Central memory CD8-positive, alpha-beta T cell (primary cell): ENCODE measurements around the gene EVC2.

Experiments used
- ATAC-seq: fragments of 150-1000 bp; cut with Tn5 transposase; replicated peaks from 2 replicates; pipeline ENCODE4 v1.10.0; 2022; ENCODE audit warnings: mild to moderate bottlenecking, moderate FRiP score, moderate number of reproducible peaks; ENCODE audit not compliant: poor library complexity, severe bottlenecking; ENCODE audit errors: extremely low read depth
- DNase-seq, 2 donors: peaks; one replicate each; pipeline ENCODE4 v3.0.0; 2021; ENCODE audit warnings: low spot score in 2 of 2
- H3K27ac Mint-ChIP-seq: one replicate; pipeline ENCODE4 v1.8.0; 2022; ENCODE audit warnings: low read depth, mild to moderate bottlenecking, moderate library complexity, mixed read lengths
- H3K27me3 Mint-ChIP-seq: one replicate; pipeline ENCODE4 v1.8.0; 2022; ENCODE audit warnings: mixed read lengths
- H3K36me3 Mint-ChIP-seq: one replicate; pipeline ENCODE4 v1.8.0; 2022; ENCODE audit warnings: mild to moderate bottlenecking, moderate library complexity, mixed read lengths; ENCODE audit not compliant: insufficient read depth
- H3K4me1 Mint-ChIP-seq: one replicate; pipeline ENCODE4 v1.8.0; 2022; ENCODE audit warnings: mixed read lengths
- H3K4me3 Mint-ChIP-seq: one replicate; pipeline ENCODE4 v1.8.0; 2022; ENCODE audit warnings: mild to moderate bottlenecking, moderate library complexity, mixed read lengths
- H3K9me3 Mint-ChIP-seq: one replicate; pipeline ENCODE4 v1.8.0; 2022; ENCODE audit warnings: mixed read lengths

Gene EVC2

DNA sequence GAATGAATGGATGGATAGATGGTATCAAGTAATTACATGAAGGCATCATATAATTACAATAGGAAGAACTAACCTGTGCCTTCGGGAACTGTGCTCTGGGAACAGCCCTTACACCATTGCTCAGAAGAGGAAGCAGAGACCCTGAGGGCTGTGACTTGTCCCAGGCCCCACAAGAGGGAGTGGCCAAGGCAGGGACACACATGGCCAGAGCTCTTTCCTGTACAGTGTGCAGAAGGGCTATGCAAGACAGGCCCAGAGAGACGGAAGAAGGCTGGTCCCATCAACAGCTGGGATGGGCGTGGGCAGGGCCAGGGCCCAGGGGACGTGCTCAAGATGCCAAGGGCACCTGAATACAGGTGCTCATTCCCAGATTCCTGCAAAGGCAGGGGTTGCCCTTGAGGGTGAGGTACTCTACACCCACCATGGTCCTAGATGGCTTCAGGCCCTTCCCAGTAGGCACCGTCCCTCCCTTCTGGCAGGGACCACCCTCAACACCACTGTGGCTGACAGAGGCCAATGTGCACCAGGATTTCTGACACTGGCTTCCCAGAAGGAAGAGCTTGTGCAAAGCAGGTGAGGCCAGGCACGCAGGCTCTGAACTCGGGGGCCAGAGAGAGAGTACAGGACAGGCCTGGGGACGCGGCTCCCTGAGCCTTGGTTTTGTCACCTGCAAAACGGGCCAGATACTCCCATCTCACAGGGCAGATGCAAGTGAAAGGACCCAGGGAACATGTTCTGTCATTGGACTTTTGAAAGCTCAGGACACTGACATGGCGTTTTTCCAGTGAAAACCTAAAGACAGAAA is 1.7 kb downstream of the EVC2 start:
- Mint-ChIP-seq H3K9me3 (no peaks in the 10 kb centered on the region), H3K27ac (peak overlapping the region; percentile 68), H3K36me3 (peaks cover 2% of the 10 kb centered on the region), H3K27me3 (peaks cover 42% of the 10 kb centered on the region), H3K4me1 (peaks cover 41% of the 10 kb centered on the region), H3K4me3 (peak overlapping the region; percentile 80)
- ATAC-seq (no peak), DNase-seq (no peak)

DNA sequence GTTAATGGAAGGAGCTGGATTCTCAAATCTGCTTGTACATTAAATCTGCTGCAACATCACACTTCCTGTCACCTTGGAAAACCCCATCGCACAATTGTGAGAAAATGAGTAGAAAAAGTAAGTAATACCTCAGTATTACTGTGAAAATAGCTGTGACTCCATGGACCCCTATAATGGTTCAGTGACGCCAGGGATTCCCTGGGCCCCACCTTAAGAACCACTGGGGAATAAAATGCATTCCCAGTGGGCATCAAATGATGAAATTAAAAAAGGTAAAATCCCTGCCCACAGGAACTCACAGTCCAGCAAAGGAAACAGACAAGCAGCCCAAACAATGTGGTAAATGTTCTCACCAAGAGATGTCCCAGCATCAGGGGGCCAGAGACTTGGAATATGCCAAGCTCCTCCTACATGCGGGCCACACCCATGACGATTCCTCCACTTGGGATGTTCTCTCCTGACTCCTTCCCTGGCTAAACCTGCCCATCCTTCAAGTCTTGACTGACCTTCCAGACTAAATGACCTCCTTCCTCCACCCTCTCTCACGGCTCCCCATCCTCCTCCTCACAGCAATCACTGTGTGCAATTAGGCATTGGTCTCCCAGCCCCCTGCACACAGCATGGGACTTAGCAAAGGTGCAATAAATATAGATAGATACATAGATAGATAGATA is 2.6 kb downstream of the EVC2 start:
- Mint-ChIP-seq H3K9me3 (no peaks in the 10 kb centered on the region), H3K4me3 (no peak overlapping the region), H3K27me3 (peaks cover 43% of the 10 kb centered on the region), H3K36me3 (peaks cover 2% of the 10 kb centered on the region), H3K4me1 (peaks cover 40% of the 10 kb centered on the region), H3K27ac (peak overlapping the region; percentile 18)
- DNase-seq, result no peak
- ATAC-seq, result no peak

DNA sequence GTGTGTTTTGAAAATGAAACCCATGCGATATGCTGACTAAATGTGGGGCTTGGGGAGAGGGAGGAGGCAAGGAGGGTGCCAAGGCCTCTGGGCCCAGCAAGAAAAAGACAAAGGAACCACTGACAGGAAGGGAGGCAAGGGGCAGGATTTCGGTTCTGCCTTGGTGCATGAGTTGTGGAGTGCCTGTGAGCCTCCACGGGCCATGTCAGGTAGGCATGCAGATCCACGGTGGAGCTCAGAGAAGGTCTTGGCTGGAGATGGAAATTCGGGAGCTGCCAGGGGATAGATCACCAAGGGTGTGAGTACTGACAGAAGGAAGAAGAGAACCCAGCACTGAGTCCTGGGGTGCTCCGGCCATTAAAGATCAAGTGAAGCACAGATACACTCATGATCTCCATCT is 4.1 kb downstream of the EVC2 start:
- H3K9me3 Mint-ChIP-seq, result no peaks in the 10 kb centered on the region
- H3K27me3 Mint-ChIP-seq, result peaks cover 28% of the 10 kb centered on the region
- ATAC-seq (no peak), DNase-seq (no peak)
- no peak overlapping the region for H3K27ac Mint-ChIP-seq
- H3K36me3 Mint-ChIP-seq, result peaks cover 1% of the 10 kb centered on the region
- no peak overlapping the region for H3K4me3 Mint-ChIP-seq
- peaks cover 30% of the 10 kb centered on the region for H3K4me1 Mint-ChIP-seq

DNA sequence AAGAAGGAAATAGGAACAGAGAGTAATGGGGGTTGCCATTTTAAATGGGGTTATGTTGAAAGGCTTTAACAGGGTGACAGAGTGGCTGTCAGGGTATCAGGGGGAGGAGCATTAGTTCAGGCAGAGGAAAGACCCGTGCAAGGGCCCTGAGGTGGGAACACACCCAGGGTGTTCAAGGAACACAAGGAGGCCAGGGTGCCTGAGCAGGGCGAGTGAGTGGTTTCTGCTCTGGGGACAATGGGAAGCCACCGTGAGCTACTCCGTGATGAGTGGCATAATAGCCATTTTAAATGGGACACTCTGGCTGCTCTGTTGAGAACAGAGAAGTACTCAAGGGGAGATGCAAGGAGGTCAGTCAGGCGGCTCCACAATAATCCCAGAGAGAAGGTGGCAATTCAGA is 4.5 kb downstream of the EVC2 start:
- Mint-ChIP-seq H3K9me3 (no peaks in the 10 kb centered on the region), H3K4me1 (peaks cover 30% of the 10 kb centered on the region), H3K27ac (no peak overlapping the region), H3K27me3 (peaks cover 27% of the 10 kb centered on the region), H3K4me3 (no peak overlapping the region), H3K36me3 (peaks cover 1% of the 10 kb centered on the region)
- no peak for ATAC-seq
- no peak for DNase-seq

DNA sequence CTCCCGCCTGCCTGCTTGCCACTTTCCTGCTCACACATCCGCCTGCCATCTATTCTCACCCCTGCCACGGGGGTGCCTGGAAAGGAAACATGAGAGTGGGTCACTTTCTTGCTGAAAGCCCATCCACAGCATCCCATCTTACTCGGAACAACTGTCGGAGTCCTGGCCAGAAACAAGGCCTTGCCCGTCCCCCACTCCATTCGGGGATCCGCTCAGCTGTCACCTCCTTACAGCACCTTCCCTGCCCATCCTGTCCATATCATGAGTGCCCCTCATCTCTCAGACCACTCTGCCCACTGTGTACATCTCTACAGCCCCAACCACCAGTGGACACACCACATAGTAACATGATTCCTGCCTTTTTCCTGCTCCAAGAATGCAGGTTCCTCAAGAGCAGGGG is 6.4 kb downstream of the EVC2 start:
- no peaks in the 10 kb centered on the region for H3K9me3 Mint-ChIP-seq
- ATAC-seq, result no peak
- peaks cover 1% of the 10 kb centered on the region for H3K36me3 Mint-ChIP-seq
- H3K4me1 Mint-ChIP-seq, result peaks cover 22% of the 10 kb centered on the region
- H3K27me3 Mint-ChIP-seq, result peaks cover 18% of the 10 kb centered on the region
- H3K4me3 Mint-ChIP-seq, result no peak overlapping the region
- H3K27ac Mint-ChIP-seq, result no peak overlapping the region
- DNase-seq, result no peak

DNA sequence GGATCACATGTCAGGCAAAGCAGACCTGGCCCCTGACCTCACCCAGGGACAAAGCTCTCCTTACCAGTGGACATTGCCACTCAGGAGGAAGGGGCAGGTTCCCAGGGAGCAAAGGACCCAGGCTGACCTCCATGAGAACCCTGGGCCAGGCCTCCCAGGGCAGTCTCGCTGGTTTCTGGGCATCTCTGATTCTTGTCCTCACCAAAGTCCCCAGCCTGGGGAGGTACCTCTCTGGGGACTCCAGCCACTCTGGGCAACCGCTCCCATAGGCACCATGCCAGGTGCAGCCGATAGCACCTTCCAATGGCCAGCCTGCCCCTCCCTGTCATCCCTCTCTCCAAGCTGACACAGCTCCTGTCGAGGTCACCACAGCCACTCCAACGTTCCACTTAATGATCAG is 7.9 kb downstream of the EVC2 start:
- DNase-seq (no peak), ATAC-seq (no peak)
- Mint-ChIP-seq H3K4me1 (peaks cover 10% of the 10 kb centered on the region), H3K27me3 (peaks cover 11% of the 10 kb centered on the region), H3K4me3 (no peak overlapping the region), H3K9me3 (no peaks in the 10 kb centered on the region), H3K36me3 (peaks cover 3% of the 10 kb centered on the region), H3K27ac (no peak overlapping the region)

DNA sequence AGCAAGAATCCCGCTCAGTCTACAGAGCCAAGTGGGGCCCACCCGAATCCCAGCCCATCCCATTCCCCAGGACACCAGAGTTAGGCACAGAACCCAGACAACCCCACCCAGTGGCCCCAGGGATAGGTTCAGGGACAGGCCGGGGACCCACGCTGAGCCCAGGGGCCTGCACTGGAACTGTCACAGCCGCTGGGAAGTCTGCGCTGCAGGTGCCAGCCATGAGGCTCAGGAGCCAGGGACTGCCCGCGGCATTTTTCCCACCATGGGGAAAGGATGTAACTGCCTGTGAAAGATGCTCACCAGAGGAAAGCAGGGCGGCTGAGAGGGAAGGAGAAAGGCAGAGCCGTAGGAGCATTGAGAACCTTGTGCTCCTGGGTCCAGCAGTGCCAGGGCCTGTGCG is 12.0 kb downstream of the EVC2 start:
- Mint-ChIP-seq H3K4me1 (no peaks in the 10 kb centered on the region), H3K27me3 (peaks cover under 1% of the 10 kb centered on the region), H3K36me3 (peaks cover 9% of the 10 kb centered on the region), H3K27ac (no peak overlapping the region), H3K4me3 (no peak overlapping the region), H3K9me3 (no peaks in the 10 kb centered on the region)
- ATAC-seq (no peak), DNase-seq (no peak)

DNA sequence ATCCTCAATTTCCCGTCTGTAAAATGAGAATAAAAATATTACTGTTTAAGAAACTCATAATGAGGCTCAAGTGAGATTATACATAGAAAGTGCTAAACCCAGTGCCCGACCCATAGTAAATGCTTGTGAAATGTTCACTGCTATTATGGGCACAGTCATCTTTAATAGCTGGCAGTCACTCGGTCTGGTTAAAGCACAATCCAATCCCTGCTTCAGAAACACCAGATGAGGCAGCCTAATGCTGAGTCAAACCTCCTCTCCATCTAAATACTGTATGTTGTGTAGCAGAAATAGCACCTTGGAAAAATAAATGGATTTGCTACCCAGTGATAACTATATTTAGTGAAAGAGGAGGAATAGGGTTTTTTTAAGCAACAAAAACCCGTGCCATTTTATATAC is 14.5 kb downstream of the EVC2 start:
- peaks cover 8% of the 10 kb centered on the region for H3K36me3 Mint-ChIP-seq
- H3K4me3 Mint-ChIP-seq, result no peak overlapping the region
- DNase-seq (no peak), ATAC-seq (no peak)
- H3K27me3 Mint-ChIP-seq, result no peaks in the 10 kb centered on the region
- no peak overlapping the region for H3K27ac Mint-ChIP-seq
- H3K9me3 Mint-ChIP-seq, result no peaks in the 10 kb centered on the region
- H3K4me1 Mint-ChIP-seq, result no peaks in the 10 kb centered on the region

DNA sequence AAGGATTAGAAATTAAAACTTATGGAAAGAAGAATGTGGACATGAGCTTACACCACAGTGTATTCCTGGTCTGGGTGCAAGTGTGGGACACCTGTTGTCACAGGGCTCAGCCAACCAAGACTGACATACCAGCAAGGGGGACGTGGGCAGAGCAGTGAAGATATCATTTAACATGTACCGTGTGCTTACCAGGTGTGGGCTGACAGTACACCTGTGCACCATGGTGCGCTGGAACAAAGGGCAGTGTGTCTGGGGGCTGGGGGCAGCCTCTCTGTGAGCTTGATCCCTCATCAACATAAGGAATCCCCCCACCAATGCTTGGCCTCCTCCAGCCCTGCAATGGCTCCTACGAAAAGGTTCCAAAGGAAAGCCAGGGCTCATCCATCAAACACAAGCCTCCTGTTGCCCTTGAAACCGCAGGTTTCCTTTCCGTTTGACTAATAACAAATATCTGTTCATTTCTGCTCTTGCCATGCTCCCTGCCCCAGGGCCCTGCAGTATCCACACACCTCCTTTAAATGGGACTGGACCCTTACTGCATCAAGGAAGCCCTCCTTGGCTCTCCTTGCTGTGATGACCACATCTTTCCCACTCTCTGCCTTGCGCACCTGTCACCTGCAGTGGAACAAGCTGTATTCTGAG is 16.7 kb downstream of the EVC2 start:
- Mint-ChIP-seq H3K4me3 (no peak overlapping the region), H3K27ac (no peak overlapping the region), H3K27me3 (no peaks in the 10 kb centered on the region), H3K9me3 (no peaks in the 10 kb centered on the region), H3K36me3 (peaks cover 13% of the 10 kb centered on the region), H3K4me1 (no peaks in the 10 kb centered on the region)
- ATAC-seq, result no peak
- DNase-seq, result no peak

DNA sequence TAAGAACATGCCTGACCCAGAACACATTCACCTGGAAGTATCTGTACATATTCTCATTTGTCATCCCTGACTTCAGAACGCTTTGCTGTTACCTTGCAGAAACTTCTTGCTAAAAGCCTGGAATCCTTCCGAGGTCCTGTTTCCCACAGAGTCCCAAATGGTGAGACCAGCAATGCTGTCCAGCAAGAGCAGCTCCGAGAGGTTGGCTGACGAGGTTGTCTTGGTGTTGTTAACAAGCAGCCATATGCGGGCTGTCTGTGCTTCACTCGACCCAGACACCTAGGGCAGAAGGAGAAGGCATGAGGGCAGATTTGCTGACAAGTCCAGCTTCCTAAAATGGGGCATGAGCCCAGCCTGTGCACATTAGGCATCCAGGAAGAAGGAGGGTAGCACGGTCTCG is 19.3 kb downstream of the EVC2 start:
- no peak for DNase-seq
- Mint-ChIP-seq H3K4me3 (no peak overlapping the region), H3K4me1 (no peaks in the 10 kb centered on the region), H3K27ac (no peak overlapping the region), H3K27me3 (no peaks in the 10 kb centered on the region), H3K9me3 (no peaks in the 10 kb centered on the region), H3K36me3 (peaks cover 11% of the 10 kb centered on the region)
- no peak for ATAC-seq

DNA sequence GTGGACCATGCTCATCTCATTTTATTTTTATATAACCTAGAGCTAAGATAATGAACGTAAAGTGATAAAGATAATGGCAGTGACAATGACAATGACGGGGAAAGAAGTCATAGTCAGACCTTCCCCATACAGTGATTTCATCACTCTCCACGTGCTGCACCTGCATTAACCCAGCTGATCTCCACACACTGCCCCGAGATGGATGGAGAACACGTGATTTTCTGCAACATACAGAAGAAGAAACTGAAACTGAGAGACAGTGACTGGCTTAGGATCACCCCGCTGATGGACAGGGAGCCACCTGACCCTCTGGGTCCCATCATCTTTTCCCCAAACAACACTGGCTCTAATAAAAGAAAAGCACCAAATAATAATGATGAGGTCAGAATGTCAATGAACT is 22.0 kb downstream of the EVC2 start:
- DNase-seq, result no peak
- H3K9me3 Mint-ChIP-seq, result no peaks in the 10 kb centered on the region
- no peaks in the 10 kb centered on the region for H3K4me1 Mint-ChIP-seq
- H3K27ac Mint-ChIP-seq, result no peak overlapping the region
- no peak overlapping the region for H3K4me3 Mint-ChIP-seq
- ATAC-seq, result no peak
- H3K27me3 Mint-ChIP-seq, result no peaks in the 10 kb centered on the region
- peaks cover 14% of the 10 kb centered on the region for H3K36me3 Mint-ChIP-seq

DNA sequence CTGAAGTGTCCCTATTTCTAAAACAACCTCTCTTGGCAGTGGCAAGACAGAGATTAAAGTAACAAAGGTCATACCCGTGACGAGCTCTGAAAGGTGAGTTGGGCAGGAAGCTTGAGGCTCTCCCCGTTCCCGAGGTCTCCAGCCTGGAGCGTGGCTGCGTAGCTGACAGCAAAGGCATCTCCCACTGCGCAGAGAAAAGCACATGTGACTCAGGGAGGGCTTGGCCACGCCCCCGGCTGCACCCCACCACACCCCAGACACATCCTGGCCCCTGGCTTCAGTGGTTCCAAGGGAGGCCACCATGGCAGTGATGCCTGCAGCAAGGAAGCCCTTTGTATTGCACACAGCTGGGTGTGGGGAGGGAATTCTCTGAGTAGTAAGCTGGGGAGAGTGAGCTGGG is 23.1 kb downstream of the EVC2 start:
- H3K27ac Mint-ChIP-seq, result no peak overlapping the region
- no peaks in the 10 kb centered on the region for H3K4me1 Mint-ChIP-seq
- H3K36me3 Mint-ChIP-seq, result peaks cover 13% of the 10 kb centered on the region
- ATAC-seq (no peak), DNase-seq (no peak)
- H3K4me3 Mint-ChIP-seq, result no peak overlapping the region
- no peaks in the 10 kb centered on the region for H3K27me3 Mint-ChIP-seq
- no peaks in the 10 kb centered on the region for H3K9me3 Mint-ChIP-seq

DNA sequence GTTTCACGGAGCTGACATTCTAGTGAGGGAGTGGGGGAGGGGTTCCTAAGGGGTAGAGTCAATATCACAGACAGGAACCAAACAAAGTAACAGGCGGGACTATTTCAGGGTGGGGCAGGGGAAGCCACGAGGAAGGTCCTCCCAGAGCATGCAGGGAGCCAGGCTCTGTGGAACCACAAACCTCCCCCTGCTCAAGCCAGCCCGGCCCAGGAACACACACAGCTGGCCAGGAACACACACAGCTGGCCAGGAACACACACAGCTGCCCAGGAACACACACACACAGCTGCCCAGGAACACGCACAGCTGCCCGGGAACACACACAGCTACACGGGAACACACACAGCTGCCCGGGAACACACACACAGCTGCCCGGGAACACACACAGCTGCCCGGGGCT is 24.8 kb downstream of the EVC2 start:
- DNase-seq (no peak), ATAC-seq (no peak)
- peaks cover 12% of the 10 kb centered on the region for H3K36me3 Mint-ChIP-seq
- H3K4me3 Mint-ChIP-seq, result no peak overlapping the region
- no peaks in the 10 kb centered on the region for H3K27me3 Mint-ChIP-seq
- H3K27ac Mint-ChIP-seq, result no peak overlapping the region
- H3K9me3 Mint-ChIP-seq, result no peaks in the 10 kb centered on the region
- no peaks in the 10 kb centered on the region for H3K4me1 Mint-ChIP-seq
